DMS153 treated with DMSO at 0.1 percent for 48 hours (cell line): ENCODE results near the gene RFWD3.
"Not testable (repeated sequence)": the region's sequence is repeated elsewhere in the genome, so short reads cannot be mapped to it uniquely, and the experiment has no call there.

Experiments
- DNase-seq: peaks from one replicate; lab custom pipeline; 2025; ENCODE audit not compliant: unreplicated experiment; lab: John Stamatoyannopoulos, UW

The RFWD3 gene, protein sequence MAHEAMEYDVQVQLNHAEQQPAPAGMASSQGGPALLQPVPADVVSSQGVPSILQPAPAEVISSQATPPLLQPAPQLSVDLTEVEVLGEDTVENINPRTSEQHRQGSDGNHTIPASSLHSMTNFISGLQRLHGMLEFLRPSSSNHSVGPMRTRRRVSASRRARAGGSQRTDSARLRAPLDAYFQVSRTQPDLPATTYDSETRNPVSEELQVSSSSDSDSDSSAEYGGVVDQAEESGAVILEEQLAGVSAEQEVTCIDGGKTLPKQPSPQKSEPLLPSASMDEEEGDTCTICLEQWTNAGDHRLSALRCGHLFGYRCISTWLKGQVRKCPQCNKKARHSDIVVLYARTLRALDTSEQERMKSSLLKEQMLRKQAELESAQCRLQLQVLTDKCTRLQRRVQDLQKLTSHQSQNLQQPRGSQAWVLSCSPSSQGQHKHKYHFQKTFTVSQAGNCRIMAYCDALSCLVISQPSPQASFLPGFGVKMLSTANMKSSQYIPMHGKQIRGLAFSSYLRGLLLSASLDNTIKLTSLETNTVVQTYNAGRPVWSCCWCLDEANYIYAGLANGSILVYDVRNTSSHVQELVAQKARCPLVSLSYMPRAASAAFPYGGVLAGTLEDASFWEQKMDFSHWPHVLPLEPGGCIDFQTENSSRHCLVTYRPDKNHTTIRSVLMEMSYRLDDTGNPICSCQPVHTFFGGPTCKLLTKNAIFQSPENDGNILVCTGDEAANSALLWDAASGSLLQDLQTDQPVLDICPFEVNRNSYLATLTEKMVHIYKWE

DNA sequence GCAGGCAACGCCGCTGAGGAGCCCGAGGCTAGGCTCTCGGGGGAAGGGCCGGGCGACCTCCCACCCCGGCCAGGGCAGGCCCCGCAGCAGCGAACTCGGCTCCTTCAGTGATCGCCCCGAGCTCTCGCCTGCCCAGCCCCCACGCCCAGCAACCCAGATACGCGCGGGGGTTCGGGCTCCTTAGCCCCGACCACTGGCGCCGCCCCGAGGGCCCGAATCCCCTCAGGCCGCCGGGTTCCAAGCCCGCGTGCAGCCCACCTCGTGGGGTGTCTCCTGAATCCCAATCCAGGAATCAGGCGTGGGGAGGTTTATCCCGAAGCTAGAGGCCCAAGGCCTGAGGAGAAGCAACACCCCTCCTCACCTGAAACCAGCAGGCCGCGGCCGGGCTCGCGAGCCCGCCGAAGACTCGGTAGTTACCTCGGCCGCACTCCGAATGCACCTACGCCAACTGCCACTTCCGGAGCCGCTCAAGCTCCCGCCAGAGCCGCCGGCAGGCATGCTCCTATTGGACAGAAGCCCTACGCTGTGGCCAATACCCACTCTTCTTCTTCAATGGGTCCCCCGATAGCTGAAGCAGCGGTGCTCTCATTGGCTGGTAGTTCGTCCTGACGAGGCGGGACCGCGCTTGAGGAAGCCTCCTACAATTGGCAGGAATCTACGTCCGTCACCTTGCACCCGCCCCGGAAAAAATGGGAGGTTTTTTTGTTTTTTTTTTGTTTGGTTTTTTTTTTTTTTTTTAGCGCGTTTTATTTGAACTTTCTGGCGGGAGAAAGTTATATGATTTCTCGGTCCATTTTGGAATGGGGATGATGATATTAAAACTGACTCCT lies at the start of gene RFWD3:
Gene RFWD3, minus strand, starts transcription at position 453 of the 830 bp plus-strand sequence. CDS start 5,428 bp downstream, outside the sequence.
- peak; percentile 96 for DNase-seq

DNA sequence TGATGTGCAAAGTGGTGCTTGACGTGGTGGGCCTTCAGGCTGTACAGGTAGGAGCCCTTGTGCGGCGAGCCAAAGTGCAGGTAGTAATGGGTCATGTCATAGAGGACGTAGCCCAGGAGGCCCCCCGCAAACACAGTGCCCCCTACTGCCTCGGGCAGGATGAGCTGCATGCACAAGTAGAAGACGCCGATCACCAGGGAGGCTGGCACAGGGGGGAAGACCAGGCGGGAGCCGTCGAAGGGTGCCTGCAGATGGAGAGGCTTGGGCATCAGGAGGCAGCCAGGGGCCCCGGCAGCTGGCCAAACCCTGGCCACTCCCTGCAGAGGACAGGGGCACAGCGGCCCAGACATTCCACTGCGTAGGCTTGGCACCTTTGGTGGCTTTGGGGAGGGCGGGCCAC lies 49.7 kb upstream of the RFWD3 start:
- no peak for DNase-seq

DNA sequence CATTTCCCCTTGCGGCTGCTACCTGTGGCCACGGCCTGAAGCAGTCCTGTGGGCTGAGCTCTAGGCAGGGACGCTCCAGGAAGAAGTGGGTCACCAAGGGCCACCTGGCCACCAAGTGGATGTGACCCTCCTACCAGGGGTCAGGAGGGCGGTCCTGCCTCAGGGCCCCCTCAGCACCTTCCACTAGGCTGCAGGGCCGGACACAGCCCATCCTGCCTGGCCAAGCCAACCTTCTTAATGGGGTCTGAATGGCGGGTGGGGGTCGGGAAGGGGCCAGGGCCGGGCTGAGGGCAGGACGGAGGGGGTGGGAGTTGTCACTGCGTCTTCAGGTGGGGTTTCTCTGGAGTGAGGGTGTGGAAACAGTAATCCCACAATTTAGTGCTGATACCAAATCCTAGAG lies 47.2 kb upstream of the RFWD3 start:
- no peak for DNase-seq

DNA sequence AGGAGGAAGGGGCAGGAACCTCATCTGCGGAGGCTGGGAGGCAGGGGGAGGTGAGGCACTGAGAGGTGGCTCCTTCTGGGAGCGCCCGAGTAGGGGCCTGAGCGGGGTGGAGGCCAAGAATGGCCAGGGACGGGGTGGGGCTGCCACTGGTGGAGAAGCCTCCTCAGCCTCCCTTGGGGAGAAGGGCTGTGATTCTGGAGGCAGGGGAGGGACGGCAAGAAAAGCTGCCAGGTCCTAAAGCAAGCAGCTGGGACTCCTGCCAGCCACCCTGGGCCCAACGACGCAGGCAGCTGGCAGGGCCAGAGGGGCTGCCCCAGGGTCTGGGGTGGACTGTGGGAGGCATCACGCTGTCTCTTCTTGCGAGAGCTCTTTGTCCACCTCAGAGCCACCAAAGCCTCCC lies 46.6 kb upstream of the RFWD3 start:
- no peak for DNase-seq

DNA sequence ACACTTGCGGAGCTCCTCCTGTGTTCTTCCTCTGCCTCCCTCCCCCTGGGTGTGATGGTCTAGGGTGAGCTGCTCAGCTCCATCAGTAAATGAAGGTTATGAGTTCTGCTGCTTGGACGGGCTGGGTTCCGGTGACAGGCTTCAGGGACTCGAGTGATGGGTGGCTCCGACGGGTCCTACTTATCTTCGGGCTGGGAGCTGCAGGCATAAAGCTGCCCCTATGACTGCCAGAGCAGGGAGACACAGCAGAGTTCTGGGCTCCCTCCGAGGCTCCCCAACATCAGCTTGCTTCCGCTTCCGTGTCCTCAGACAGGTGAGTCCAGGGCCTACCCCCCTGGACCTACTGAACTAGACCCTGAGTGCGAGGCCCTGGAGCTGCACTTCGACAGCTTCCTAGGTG lies 45.3 kb upstream of the RFWD3 start:
- DNase-seq, result no peak

DNA sequence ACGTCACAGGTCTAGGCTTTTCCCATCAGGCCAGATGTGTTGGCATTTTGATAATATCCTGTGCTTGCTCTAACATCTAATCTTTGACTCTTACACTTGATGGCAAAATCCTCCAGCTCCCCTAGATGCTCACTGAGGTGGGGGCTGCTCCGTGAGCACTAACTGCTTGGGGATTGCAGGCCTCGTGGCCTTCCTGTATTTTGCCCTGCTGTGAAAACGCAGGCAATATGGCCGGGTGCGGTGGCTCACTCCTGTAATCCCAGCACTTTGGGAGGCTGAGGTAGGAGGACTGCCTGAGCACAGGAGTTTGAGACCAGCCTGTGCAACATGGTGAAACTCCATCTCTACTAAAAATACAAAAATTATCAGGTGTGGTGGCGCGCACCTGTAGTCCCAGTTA lies 43.7 kb upstream of the RFWD3 start:
- no peak for DNase-seq

DNA sequence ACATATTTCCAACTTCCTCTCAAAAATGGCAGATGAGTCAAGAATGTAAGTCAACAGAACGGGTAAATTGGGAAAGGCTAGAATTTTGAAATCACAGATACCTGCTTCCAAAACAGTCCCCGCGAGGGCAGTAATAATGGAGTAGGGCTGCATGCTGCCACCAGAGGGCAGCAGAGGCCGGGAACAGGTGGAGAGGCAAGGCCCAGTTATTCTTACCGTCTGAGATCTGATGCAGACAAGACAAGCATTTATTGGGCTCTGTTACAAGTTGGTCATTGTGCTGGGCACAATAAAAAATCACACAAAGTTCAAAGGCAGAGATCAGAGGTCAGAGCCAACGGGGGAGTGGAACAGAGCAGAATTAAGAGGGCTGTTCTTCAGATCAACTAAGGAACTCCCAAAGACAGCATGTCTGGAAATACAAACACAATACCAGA lies 42.8 kb upstream of the RFWD3 start:
- DNase-seq, result peak; percentile 55

DNA sequence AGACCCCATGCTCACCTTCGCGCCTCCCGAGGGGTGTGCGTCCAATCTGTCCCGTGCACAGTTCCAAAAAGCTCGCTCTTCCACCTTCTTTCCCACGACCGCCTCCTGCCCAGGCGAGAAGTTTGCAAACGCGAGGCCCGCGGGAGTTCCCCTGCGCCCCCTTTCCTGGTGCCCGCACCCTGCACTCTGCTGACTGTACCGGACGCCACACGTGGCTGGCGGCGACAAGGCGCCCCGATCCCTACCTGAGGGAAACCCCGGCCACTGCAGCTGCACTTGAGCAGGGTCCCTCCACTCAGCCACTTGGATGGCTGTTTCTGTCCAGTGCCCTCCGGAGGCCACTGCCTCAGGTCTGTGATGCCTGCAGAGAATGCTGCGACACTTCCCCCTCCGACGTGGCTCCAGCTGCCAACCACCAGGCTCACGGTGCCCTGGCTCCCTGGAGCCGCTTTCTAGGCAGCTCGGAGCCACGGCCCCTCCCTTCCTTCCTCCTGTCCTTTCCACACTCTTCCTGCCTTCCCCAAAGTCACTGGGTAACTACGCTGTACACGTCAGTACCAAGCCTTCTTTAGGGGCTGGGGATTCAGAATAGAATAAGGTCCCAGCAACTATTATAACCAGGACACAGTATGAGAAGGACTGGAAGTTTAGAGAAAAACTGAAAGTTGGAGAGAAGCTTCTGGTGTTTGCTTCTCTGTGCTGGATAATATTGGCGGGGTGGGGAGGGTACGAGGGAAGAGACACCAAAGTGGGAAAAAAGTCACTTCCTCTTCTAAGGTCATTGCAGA lies 34.0 kb upstream of the RFWD3 start, which contains the start of gene MLKL:
Gene MLKL, minus strand, starts transcription at position 425 of the 788 bp plus-strand sequence. CDS start 5,105 bp downstream, outside the sequence.
- DNase-seq, result peak; percentile 25

DNA sequence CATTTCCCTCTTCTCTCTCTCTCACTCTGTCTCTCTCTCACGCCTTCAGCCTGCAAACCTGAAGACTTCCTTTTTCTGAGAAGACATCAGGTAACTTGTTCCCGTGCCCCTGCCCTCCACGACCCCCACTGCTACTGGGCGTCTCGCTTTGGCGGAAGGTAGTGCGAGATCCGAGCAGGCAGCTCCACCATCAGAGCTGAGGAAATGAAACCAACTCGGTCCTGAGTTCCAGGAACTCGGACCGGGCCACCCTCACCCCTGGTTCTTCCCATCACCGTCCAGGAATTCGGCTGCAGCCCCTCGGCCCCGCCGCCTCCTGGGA lies 33.4 kb upstream of the RFWD3 start:
- DNase-seq, result no peak

DNA sequence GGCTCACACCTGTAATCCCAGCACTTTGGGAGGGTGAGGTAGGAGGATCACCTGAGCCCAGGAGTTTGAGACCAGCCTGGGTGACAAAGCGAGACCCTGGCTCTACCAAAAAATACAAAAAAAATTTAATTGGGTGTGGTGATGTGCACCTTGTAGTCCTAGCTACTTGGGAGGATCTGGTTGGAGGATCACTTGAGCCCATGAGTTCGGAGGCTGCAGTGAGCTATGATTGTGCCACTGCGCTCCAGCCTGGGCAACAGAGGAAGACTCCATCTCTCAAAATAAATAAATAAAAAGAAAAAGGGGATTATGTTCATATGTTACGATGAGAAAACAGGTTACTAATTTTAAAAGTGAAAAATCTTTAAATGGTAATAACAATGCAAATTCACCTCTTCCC lies 33.0 kb upstream of the RFWD3 start:
- DNase-seq, result no peak

DNA sequence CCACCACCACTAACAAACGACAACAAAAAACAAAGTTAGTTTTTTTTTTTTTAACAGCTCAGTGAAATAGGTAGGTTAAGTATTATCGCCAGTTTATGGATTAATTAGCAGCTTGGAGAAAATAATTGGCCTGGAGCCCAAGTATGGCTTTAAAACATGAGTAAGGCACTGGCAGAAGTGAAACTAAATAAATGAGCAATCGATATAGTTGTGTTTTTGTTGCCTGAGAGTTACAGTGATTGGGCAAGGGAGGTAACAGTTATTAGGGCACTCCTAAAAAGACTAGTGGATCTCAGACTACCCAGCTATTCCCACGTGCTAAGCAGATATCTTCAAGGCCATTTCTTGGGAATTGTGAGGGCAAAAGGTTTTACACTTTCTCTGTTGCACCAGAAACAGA lies 31.5 kb upstream of the RFWD3 start:
- DNase-seq, result no peak

DNA sequence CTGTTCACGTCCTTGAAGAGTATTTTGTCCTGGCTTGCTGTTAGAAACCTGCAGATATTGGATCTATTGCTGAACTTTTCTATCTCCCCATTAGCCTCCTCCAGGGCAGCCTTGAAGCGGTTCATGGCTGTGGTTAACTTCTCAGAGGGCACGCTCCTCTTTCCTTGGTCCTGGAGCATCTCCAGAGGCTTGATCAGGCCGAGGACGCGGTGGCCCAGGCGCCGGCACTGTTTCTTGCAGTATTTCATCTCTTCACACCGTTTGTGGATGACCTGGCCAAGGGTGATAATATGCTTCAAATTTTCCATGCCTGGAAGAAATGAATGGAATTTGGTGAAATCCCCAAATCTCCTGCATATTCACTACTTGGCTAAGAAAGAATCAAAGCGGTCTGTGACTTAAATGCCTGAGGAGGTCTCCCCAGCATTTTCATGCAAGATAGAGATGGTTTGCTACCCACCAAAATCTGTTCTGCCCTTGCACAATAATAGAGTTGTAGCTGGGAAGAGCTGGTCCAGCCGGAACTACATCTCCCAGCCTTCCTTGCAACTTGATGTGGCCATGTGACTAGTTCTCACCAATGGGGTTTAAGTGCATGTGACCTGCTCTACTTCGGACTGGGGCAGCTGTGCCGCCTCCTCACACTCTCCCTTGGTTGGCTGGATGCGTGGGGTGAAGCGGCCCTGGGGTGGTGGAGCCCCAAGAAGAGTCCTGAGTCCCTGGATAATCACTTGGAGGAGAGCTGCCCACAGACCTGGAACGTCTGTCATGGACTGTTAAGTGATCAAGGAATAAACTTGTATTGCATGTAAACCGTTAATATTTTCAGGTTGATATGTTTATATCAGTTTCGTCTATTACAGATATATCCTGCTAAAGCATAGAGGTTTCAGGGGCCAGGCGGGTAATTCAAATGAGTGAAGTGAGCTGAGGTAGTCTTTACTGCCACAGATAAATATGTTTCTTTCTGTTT lies 29.1 kb upstream of the RFWD3 start:
- peak; percentile 81 for DNase-seq

DNA sequence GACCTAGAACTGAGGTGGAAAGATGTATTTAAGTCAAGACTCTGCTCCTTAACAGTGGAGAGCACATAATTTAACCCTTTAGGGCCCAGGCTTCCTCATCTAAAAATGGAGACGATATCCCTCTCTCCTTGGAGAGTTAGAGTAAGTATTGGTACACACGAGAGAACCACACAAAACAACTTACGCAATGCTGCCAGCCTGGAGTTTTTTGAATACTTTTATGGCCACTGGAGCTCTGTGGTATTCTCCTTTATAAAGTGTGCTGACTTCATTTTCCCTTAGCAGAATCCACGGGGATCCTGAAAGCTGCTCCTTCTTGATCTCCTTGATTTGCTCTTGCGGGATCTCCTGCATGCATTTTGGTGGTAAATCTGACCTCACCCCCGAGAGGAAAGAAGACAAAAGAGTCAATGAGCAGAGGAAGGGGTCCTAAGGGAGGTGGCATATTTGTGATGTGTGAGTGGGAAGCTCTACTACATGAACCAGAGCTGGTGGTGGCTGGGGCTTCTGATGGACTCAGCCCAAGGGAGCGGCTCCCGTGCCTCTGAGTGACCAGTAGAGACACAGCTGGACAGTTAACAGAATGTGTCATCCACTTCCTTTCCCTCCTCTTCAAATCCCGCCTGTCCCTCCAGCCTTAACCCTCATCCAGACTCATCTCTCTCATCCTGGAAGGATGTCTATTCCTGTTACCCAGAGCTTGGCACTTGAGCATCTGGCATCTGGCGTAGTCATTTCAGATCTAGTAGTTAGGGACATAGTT lies 24.6 kb upstream of the RFWD3 start:
- DNase-seq, result no peak

DNA sequence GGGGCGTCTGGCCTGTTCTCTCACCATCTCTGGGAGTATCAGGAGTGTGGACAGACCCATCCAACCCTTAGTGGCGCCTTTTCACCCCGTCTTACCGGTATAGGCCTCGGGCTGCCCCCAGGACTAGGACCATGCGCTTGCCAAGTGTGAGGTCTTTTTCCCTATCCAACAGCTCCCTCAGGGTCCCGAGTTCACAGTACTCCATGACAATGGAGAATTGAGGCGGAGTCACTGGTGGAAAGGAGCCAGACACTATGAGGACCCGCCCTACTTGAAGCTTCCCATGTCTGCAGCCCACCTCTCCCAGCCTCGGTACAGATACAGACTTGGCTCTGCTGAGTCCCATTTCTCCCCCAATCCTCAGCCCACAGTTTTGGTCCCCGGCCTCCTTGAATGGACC lies 15.9 kb upstream of the RFWD3 start:
- DNase-seq, result no peak

DNA sequence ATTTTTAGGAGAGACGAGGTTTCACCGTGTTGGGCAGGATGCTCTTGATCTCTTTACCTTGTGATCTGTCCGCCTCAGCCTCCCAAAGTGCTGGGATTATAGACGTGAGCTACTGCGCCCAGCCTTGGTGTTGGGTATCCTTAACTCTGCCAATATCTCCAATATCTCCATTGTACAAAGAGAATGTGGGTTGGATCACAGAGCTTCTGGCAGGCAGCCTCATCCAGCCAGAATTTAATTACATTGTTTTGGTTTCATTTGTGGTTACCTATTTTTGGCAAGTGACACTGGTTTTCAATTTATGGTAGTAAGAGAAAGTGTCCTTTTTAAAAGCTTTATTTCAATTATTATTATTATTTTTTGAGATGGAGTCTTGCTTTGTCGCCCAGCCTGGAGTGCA lies 14.0 kb upstream of the RFWD3 start:
- DNase-seq, result no peak

DNA sequence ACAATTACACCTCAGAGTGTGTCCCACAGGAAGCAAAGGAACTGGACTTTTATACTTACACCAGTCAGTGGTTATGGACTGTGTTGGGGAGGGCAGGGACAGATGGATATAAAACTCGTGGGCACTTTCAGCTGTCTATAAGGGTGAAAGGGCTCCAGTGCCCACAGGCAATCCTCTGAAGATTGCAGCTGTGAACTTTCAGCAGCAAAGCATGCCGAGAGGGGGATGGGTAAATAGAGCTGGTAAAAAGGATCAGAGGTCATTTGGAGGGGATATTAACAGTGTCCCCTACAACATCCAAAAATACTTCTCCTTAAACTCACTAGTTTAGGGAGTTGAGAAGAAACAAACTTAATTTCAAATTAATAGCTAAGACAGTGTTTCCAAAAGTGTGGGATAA lies 13.3 kb upstream of the RFWD3 start:
- no peak for DNase-seq

DNA sequence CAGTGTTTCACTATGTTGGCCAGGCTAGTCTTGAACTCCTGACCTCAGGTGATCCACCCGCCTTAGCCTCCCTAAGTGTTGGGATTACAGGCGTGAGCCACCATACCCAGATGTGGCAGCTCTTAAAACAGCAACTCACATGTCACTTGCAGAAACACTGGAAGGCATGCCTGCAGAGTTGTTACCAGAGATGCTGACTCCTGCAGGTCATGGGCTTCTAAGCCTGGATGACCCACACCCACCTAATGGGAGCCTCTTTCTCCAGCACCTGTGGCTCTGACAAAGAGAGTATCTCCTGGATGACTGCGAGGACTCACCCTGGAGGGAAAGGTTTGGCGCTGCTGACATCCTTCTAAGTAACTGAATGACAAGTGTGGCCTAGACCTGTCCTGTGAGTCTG lies 11.2 kb upstream of the RFWD3 start:
- DNase-seq, result no peak

DNA sequence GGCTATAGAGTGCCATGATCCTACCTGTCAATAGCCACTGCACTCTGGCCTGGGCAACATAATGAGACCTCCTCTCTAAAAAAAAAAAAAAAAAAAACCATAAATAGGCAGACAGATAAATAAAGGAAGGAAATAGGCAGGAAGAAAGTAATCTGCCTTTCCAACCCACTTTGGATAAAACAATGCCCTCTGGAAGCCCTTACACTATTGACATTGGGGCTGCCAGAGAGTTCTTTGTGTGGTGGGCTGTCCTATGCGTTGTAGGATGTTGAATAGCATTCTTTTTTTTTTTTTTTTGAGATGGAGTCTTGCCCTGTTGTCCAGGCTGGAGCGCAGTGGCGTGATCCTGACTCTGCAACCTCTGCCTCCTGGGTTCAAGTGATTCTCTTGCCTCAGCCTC lies 7.2 kb upstream of the RFWD3 start:
- DNase-seq, result no peak

DNA sequence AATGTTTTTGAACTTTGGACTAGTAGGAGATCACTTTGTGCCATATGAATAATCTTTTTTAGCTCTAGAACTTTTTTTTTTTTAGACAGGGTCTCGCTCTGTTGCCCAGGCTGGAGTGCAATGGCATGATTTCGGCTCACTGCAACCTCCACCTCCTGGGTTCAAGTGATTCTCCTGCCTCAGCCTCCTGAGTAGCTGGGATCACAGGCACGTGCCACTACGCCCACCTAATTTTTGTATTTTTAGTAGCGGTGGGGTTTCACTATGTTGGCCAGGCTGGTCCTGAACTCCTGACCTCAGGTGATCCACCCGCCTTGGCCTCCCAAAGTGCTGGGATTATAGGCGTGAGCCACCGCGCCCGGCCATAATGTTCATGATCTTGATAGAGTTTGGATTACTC lies 2.2 kb upstream of the RFWD3 start:
- not testable (repeated sequence) for DNase-seq
